HCT116 (cell line): Measurements from ENCODE around the gene RALGPS1. TPM values are rescaled to one million over a fixed set of nuclear protein-coding genes. Genes with fewer than 3 reads are reported as not detected.

Experiments
- ATAC-seq: fragments of 200-7000 bp; cut with Tn5 transposase; 2 replicates; pipeline ENCODE4 v1.9.1; 2020; ENCODE audit warnings: mild to moderate bottlenecking, moderate library complexity
- BruUV-seq: library from RNA; stranded (reverse); fragments of 400-500 nt; replicated peaks from 2 replicates; lab custom pipeline; 2021; lab: Mats Ljungman, UMichigan
- CTCF ChIA-PET: fragments of 300-600 bp; sonication (Branson Sonifier 250); formaldehyde crosslinking; loops from one replicate; lab custom pipeline; 2021; ENCODE audit warnings: antibody characterized with exemption; lab: Charles Lee
- POLR2A ChIA-PET: fragments of 300-600, 350-600 bp; sonication (Branson Sonifier 250); formaldehyde crosslinking; loops from one replicate; lab custom pipeline; 2021; ENCODE audit warnings: antibody characterized with exemption; lab: Charles Lee
- RAD21 ChIA-PET, 2 experiments: fragments of 300-600 bp; sonication (Branson Sonifier 250); formaldehyde crosslinking; loops; one replicate each; lab custom pipeline; 2023; ENCODE audit warnings: low total read pairs in 2 of 2; ENCODE audit not compliant: uncharacterized antibody in 2 of 2, unreplicated experiment in 2 of 2, low non-redundant PET in 1 of 2; lab: Charles Lee
- DNase-seq: peaks from one replicate; pipeline ENCODE4 v3.0.0-alpha.2; 2010; ENCODE audit warnings: low read depth, low spot score
- H2AFZ ChIP-seq: fragments of 200-600 bp; shearing (Covaris generic), sonication (generic); 2 replicates; pipeline ENCODE4 v1.6.1; 2017; ENCODE audit warnings: low read depth, mixed run types, mixed read lengths, antibody characterized with exemption, low read length; ENCODE audit not compliant: poor library complexity, severe bottlenecking
- H3K27ac ChIP-seq: 2 replicates; pipeline ENCODE4 v1.5.1; 2012; ENCODE audit warnings: low read depth, low read length
- H3K27me3 ChIP-seq: fragments of 200-600 bp; sonication (generic); 2 replicates; pipeline ENCODE4 v1.6.1; 2016; ENCODE audit warnings: mixed run types, low read length, mixed read lengths; ENCODE audit not compliant: insufficient read depth
- H3K36me3 ChIP-seq, 2 experiments: fragments of 200-500 bp in 1 of 2; fragments of 200-600 bp in 1 of 2; sonication (Bioruptor generic) in 1 of 2; sonication (generic) in 1 of 2; 2 replicates each; pipeline versions ENCODE4 v1.5.1 to v1.6.1; 2014 to 2016; ENCODE audit warnings: low read length in 2 of 2, inconsistent platforms in 1 of 2, mixed read lengths in 1 of 2, mixed run types in 1 of 2; ENCODE audit not compliant: insufficient read depth in 2 of 2, control insufficient read depth in 1 of 2
- H3K4me1 ChIP-seq, 2 experiments: fragments of 200-600 bp in 1 of 2; sonication (generic) in 1 of 2; 2 replicates each; pipeline versions ENCODE4 v1.5.1 to v1.6.1; 2012 to 2017; ENCODE audit warnings: low read length in 2 of 2, inconsistent platforms in 1 of 2, mild to moderate bottlenecking in 1 of 2, mixed read lengths in 1 of 2, mixed run types in 1 of 2, moderate library complexity in 1 of 2; ENCODE audit not compliant: insufficient read depth in 2 of 2, control insufficient read depth in 1 of 2
- H3K4me2 ChIP-seq: fragments of 200-600 bp; sonication (generic); 2 replicates; pipeline ENCODE4 v1.6.1; 2017; ENCODE audit warnings: mixed run types, low read length, mixed read lengths
- H3K4me3 ChIP-seq, 2 experiments: fragments of 200-600 bp in 1 of 2; sonication (generic) in 1 of 2; replicated peaks in 1 of 2; 2 replicates each; pipeline ENCODE4 v1.5.1; 2011 to 2016; ENCODE audit warnings: low read length in 2 of 2, control low read depth in 1 of 2, low read depth in 1 of 2, mild to moderate bottlenecking in 1 of 2, mixed read lengths in 1 of 2, mixed run types in 1 of 2
- H3K79me2 ChIP-seq: fragments of 200-600 bp; sonication (generic); 2 replicates; pipeline ENCODE4 v1.6.1; 2017; ENCODE audit warnings: mild to moderate bottlenecking, mixed run types, low read length, moderate library complexity, mixed read lengths; ENCODE audit not compliant: insufficient read depth
- H3K9ac ChIP-seq: fragments of 200-600 bp; sonication (generic); 2 replicates; pipeline ENCODE4 v1.6.1; 2016; ENCODE audit warnings: low read length, mixed read lengths
- H3K9me2 ChIP-seq: fragments of 200-600 bp; sonication (generic), shearing (Covaris generic); 2 replicates; pipeline ENCODE4 v1.6.1; 2017; ENCODE audit warnings: mixed run types, mild to moderate bottlenecking, moderate library complexity; ENCODE audit not compliant: insufficient read depth
- H3K9me3 ChIP-seq, 2 experiments: fragments of 200-500 bp in 1 of 2; fragments of 200-600 bp in 1 of 2; sonication (Bioruptor generic) in 1 of 2; sonication (generic) in 1 of 2; 2 replicates each; pipeline ENCODE4 v1.6.1; 2014 to 2017; ENCODE audit warnings: low read length in 2 of 2, mixed read lengths in 2 of 2, inconsistent platforms in 1 of 2, low read depth in 1 of 2, mild to moderate bottlenecking in 1 of 2, mixed run types in 1 of 2, moderate library complexity in 1 of 2; ENCODE audit not compliant: control insufficient read depth in 1 of 2, insufficient read depth in 1 of 2
- H4K20me1 ChIP-seq: fragments of 200-600 bp; sonication (generic), shearing (Covaris generic); 2 replicates; pipeline ENCODE4 v1.6.1; 2017; ENCODE audit warnings: mixed run types, mild to moderate bottlenecking, moderate library complexity; ENCODE audit not compliant: insufficient read depth
- ATF3 ChIP-seq: IDR thresholded peaks from 2 replicates; pipeline ENCODE4 v1.6.1; 2012
- CBX3 ChIP-seq: IDR thresholded peaks from 2 replicates; pipeline ENCODE4 v1.6.1; 2012; ENCODE audit warnings: low read depth
- CTCF ChIP-seq, 3 experiments: fragments of 200-600 bp in 1 of 3; sonication (generic) in 1 of 3; IDR thresholded peaks in 2 of 3; conservative IDR thresholded peaks in 1 of 3; 2 replicates each; pipeline ENCODE4 v1.5.1; 2012 to 2017; ENCODE audit warnings: low read depth in 2 of 3, low read length in 2 of 3, antibody characterized with exemption in 1 of 3, borderline replicate concordance in 1 of 3, control low read depth in 1 of 3, mild to moderate bottlenecking in 1 of 3, mixed read lengths in 1 of 3, mixed run types in 1 of 3, moderate library complexity in 1 of 3; ENCODE audit not compliant: insufficient read depth in 1 of 3
- EGR1 ChIP-seq: IDR thresholded peaks from 2 replicates; pipeline ENCODE4 v1.6.1; 2012; ENCODE audit warnings: low read depth
- JUND ChIP-seq: IDR thresholded peaks from 2 replicates; pipeline ENCODE4 v1.6.1; 2012
- POLR2AphosphoS5 ChIP-seq: IDR thresholded peaks from 2 replicates; pipeline ENCODE4 v1.6.1; 2011; ENCODE audit warnings: mild to moderate bottlenecking, low read depth, low read length, moderate library complexity
- SIN3A ChIP-seq: IDR thresholded peaks from 2 replicates; pipeline ENCODE4 v1.6.1; 2012; ENCODE audit warnings: low read depth
- SP1 ChIP-seq: IDR thresholded peaks from 2 replicates; pipeline ENCODE4 v1.6.1; 2012; ENCODE audit warnings: low read depth
- YY1 ChIP-seq: IDR thresholded peaks from 2 replicates; pipeline ENCODE4 v1.6.1; 2011; ENCODE audit warnings: low read length, low read depth, moderate library complexity, mild to moderate bottlenecking; ENCODE audit not compliant: insufficient replicate concordance; ENCODE audit errors: extremely low read depth
- ZBTB33 ChIP-seq: IDR thresholded peaks from 2 replicates; pipeline ENCODE4 v1.6.1; 2011; ENCODE audit warnings: mild to moderate bottlenecking, low read length, moderate library complexity; ENCODE audit not compliant: insufficient replicate concordance; ENCODE audit errors: extremely low read depth
- ZNF274 ChIP-seq: fragments of 200-500 bp; sonication (Bioruptor generic); IDR thresholded peaks from 2 replicates; pipeline ENCODE4 v1.6.1; 2014; ENCODE audit warnings: mild to moderate bottlenecking, low read depth, low read length, inconsistent platforms
- intact Hi-C: fragments of 100-400 bp; cut with micrococcal nuclease; formaldehyde crosslinking; loops from 2 replicates; pipeline ENCODE4 v1.10.0; 2022
- total RNA-seq: library from RNA; stranded (reverse); gene quantifications from one replicate; pipeline ENCODE4 v1.2.1, GENCODE V29; 2021; ENCODE audit not compliant: unreplicated experiment

RALGPS1 gene
- total RNA-seq, 1 experiment from 2014 or later: 7.6 TPM

- TF ChIP-seq ZBTB33 (no peak), POLR2AphosphoS5 (no peak), EGR1 (no peak), CBX3 (no peak), ATF3 (no peak), SIN3A (no peak), JUND (no peak), CTCF (IDR thresholded peaks at IDR 0.05 in 2 of 3, conservative IDR thresholded peaks at IDR 0.05 in 1 of 3; ENCODE audit: borderline replicate concordance in 1 of 3, insufficient read depth in 1 of 3, low read depth in 2 of 3, low read length in 2 of 3) (no peak), SP1 (no peak), ZNF274 (no peak)
Measured at GRCh38 chr9:127124111-127124531, 209.5 kb downstream of the RALGPS1 start (continued).

GRCh38 chr9:127124792-127125191 lies 210.2 kb downstream of the RALGPS1 start:
- no peak overlapping the region for H3K9ac ChIP-seq
- TF ChIP-seq SIN3A (no peak), YY1 (no peak), EGR1 (no peak)
- DNase-seq: no peak
- H2AFZ ChIP-seq: no peak overlapping the region
- H3K27me3 ChIP-seq: no peaks in the 10 kb centered on the region
- ChIA-PET CTCF (no interaction called here), RAD21 (no interaction called here), POLR2A (no interaction called here)
- no peaks in the 10 kb centered on the region for H3K9me2 ChIP-seq
- intact Hi-C loops: no loop called here
- H3K36me3 ChIP-seq: no peaks in the 10 kb centered on the region
- H3K27ac ChIP-seq: no peak overlapping the region
- H4K20me1 ChIP-seq: no peaks in the 10 kb centered on the region
- no TSS peak for BruUV-seq
- H3K79me2 ChIP-seq: no peaks in the 10 kb centered on the region
- H3K4me2 ChIP-seq: no peak overlapping the region
- no peaks in the 10 kb centered on the region for H3K4me1 ChIP-seq
- no peak for ATAC-seq
- H3K4me3 ChIP-seq: no peak overlapping the region
- H3K9me3 ChIP-seq: no peaks in the 10 kb centered on the region
